ENCODE data around the gene CHST10.

Gene CHST10

DNA sequence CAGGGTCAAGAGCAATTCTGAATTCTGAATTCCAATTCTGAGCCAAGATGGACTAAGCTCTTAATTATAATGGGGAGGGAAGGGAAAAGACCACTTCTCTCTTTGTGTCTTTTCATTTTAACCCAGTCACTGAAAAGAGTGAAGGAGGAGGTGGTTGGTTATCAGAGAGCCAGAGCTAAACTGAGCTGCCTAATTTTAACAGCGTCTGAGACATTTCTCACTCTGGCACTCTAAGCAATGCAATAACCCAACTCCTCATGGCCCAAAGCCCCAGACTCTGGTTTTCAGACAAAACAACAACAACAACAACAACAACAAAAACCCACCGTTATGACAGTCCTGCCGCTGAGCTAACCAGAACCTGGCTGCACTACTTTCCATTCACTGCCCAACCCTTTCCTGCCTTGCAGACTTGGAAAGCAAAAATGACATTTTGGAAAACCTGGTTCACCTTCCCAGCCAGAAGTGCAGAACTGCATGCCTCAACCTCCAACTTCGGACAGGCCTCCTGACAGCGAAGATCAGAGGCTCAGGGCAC lies 1.0 kb downstream of the CHST10 start:
- no peak for DNase-seq (ENCODE audit: low read depth in 2 of 2)

GRCh38 chr2:100413571-100413970 lies 3.9 kb downstream of the CHST10 start:
- no peak for DNase-seq (ENCODE audit: low read depth in 2 of 2)

DNA sequence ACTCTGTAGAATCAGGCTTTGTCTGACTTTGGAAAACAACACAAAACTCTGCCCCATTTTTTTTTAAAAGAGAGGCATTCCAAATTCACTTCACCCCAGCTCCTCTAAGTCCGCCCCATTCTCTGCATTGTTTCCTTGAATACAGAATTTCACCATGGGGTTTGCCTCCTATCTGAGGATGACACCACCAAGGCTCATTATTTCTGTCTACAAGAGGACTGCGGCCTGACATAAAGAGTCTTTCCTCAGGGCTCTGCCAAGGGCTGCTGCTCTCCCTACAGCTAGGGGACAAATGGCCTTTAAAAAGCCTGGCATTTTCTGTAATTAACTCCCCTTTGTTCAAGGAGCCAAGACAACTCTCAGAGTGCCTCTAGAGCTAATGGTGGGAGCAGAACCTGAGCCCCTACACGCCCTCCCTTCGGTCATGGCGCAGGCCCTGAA lies 4.6 kb downstream of the CHST10 start:
- no peak for DNase-seq (ENCODE audit: low read depth in 2 of 2)

DNA sequence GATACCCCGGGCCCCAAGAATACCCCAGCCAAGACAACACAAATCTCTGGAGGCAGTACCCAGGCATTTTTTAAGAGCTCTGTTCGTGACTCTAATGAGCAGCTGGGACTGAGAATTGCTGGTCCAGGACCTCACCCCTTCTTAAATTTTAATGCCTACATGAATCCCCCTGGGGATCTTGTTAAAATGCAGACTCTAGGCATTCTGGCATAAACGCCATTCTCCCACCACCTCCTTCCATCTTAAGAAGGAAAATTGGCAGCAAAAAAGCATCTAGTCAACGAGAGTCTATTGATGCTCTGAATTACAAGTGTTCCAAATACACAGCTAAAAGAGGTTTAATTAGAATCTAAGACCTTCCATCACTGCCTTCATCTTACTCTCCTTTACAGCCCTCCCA lies 5.0 kb downstream of the CHST10 start:
- no peak for DNase-seq (ENCODE audit: low read depth in 2 of 2)

DNA sequence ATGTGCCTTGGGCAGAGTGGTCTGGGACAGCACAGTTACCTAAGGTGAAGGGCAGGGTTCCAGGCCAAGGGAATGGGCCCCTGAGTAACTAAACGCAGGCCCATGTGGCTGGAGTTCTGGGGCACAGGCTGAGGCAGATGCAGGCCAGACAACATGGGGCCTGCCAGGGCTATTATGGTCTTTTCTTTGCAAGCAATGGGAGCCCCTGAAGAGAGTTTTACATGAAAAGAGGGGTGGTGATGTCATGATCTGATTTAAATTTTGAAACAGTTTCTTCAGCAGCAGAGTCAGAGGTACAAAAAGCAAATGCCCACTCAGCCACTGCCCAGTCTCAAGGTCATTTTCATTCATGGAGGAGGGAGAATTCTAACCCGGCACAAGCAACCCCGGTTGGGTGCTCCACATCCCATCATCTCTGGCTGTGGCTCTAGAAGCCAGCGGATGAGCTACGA lies 5.6 kb downstream of the CHST10 start:
- DNase-seq (ENCODE audit: low read depth in 2 of 2): no peak

DNA sequence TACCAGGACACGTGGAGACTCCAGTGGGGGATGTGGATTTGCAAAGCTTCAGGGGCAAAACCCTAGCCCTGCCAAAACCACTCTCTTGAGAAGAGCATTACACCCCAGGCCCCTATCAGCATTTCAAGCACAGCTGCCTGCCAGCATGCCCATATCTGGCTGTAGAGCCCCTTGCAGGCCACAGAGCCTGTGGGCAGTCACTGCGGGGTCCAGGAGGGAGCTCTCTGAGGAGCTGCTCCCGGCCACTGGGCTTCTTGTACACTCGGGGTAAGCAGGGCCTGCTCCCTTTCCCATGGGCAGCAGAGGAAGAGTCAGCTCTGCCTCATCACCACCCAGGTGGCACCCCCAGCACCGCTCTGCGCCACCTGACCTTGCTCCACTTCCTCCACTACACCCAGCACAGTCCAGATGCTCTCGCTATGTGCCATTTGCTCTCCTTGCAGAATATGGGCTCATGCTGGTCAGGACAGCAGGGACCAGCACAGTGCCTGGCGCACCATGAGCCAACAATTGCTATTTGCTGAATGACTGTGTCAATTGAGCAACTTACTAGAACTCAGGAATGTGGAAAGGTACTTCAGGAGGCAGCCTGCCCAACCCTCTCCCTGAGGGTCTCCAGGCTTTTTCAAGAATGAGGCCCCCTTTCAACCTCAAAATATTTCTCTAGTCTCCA lies 7.4 kb downstream of the CHST10 start:
- no peak for DNase-seq (ENCODE audit: low read depth in 2 of 2)

- no peak for DNase-seq (ENCODE audit: low read depth in 2 of 2)
Measured at GRCh38 chr2:100409461-100409860, 8.0 kb downstream of the CHST10 start.

DNA sequence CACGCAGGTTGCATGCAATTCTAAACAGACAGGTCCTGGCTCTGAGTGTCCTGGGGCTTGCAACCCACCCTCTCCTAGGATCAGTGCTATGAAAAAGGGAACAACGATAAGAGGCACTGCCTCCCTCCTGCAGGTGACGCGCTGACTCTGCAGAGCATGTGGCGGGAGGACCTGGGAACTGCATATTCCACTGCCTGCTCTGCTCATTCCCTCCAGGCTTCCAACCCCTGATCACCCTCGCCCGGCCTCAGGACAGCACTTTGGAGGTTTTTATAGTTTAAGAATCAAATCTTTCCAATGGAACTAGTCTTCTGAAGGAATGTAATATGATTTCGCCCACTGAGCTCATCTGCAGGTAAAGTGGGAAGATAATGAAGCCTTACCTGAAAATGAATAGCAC lies 8.5 kb downstream of the CHST10 start:
- no peak for DNase-seq (ENCODE audit: low read depth in 2 of 2)

- DNase-seq (ENCODE audit: low read depth in 2 of 2): no peak
Measured at GRCh38 chr2:100408104-100408503, 9.4 kb downstream of the CHST10 start.

- no peak for DNase-seq (ENCODE audit: low read depth in 2 of 2)
Measured at GRCh38 chr2:100407563-100407962, 9.9 kb downstream of the CHST10 start.

DNA sequence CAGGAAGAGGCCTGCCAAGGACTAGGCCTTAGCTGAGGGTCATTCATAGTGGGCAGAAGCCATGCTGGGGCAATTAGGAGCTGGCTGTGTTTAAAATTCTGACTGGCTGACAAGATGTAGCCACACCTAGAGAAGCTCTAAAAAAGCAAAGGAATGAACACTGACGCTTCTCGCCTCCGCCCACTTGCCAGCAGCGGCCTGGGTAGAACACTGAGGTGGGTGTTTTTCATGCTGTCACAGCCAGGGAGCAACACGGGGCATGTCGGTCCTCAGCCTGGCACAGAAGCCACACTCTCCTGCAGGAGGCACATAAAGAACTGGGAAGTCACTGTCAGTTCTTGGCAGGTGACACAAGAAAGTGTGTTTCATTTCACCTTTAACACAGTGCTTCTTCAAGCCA lies 10.4 kb downstream of the CHST10 start:
- no peak for DNase-seq (ENCODE audit: low read depth in 2 of 2)

GRCh38 chr2:100406120-100406508 lies 11.4 kb downstream of the CHST10 start:
- DNase-seq (ENCODE audit: low read depth in 2 of 2): no peak

- no peak for DNase-seq (ENCODE audit: low read depth in 2 of 2)
Measured at GRCh38 chr2:100405403-100406119, 11.9 kb downstream of the CHST10 start.

- DNase-seq (ENCODE audit: low read depth in 2 of 2): no peak
Measured at GRCh38 chr2:100404411-100404810, 13.1 kb downstream of the CHST10 start.

DNA sequence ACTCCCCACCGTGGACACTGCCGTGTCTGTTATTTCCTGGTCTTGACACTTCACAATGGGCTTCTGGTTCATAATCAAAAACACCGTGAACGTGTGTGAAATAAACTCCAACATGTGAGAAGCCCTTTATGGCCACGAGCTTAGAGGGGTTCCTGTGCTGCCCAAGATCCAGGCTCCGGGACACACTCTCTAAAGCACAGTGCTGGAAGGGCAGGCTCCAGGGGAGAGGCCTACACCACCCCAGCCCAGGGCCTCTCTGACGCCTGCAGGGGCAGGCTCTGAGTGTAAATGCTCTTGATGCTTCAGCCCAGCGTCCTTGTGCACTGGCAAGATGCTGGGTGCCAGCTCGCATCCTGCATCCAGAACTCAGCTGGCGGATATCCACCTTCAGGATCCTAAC lies 13.7 kb downstream of the CHST10 start:
- no peak for DNase-seq (ENCODE audit: low read depth in 2 of 2)

DNA sequence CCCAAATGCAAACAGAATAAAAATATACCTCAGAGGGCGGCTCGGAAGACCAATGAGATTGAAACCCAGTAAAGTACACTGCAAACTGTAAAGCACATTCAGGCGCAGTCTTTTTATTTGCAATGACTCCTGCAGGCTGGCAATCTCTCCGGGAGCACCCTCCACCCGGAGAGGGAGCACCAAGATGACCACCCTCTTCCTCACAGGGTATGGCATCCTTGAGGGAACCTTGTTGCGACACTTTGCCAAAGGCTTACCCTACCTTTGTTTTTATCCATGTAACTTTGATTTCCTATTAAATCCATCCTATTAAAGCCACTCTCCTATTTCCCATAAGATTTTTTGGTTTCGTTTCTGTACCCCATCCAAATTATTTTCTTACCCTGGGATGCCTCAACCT lies 16.2 kb downstream of the CHST10 start:
- DNase-seq (ENCODE audit: low read depth in 2 of 2): no peak

DNA sequence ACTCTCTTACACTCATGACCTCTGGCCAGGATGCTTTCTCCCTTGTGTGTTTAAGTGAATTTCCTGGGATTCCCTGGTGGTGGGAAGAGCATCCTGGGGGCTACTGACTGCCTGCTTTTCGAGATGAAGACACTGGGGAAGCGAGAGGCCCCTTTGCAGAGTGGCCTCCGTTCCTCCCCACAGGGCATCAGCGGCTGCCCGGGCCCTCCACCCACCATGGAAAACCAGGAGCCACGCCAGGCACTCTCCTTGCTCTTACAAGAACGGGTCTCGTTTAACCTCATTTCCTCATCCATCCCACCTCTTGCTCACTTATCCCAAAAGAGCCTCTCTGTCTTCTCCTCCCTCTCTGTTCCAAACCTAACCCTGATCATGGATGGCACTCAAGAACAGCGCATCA lies 17.8 kb downstream of the CHST10 start:
- DNase-seq (ENCODE audit: low read depth in 2 of 2): no peak

- DNase-seq (ENCODE audit: low read depth in 2 of 2): no peak
Measured at GRCh38 chr2:100397976-100398375, 19.5 kb downstream of the CHST10 start.

- DNase-seq (ENCODE audit: low read depth in 2 of 2): no peak
Measured at GRCh38 chr2:100397118-100397860, 20.2 kb downstream of the CHST10 start.

GRCh38 chr2:100396483-100396882 lies 21.0 kb downstream of the CHST10 start:
- DNase-seq (ENCODE audit: low read depth in 2 of 2): no peak

- DNase-seq (ENCODE audit: low read depth in 2 of 2): no peak
Measured at GRCh38 chr2:100395532-100396350, 21.7 kb downstream of the CHST10 start.
